Suprapubic skin (tissue), 4 donors: Measurements from ENCODE around the gene CADM4. TPM values are rescaled to one million over a fixed set of nuclear protein-coding genes. Genes with fewer than 3 reads are reported as not detected.
"Not testable (repeated sequence)": the region's sequence is repeated elsewhere in the genome, so short reads cannot be mapped to it uniquely, and the experiment has no call there.

ENCODE experiments used
- DNase-seq, 2 donors: peaks; one replicate each; pipeline ENCODE4 v3.0.0-alpha.2; 2019; ENCODE audit warnings: low spot score in 2 of 2
- H3K27ac ChIP-seq: fragments of 200-600 bp; sonication (generic); one replicate; pipeline ENCODE4 v1.5.1; 2019
- H3K27me3 ChIP-seq: fragments of 200-600 bp; sonication (generic); one replicate; pipeline ENCODE4 v1.5.1; 2019
- H3K36me3 ChIP-seq: fragments of 200-600 bp; sonication (generic); one replicate; pipeline ENCODE4 v1.5.1; 2019
- H3K4me1 ChIP-seq: fragments of 200-600 bp; sonication (generic); one replicate; pipeline ENCODE4 v1.5.1; 2019
- H3K4me3 ChIP-seq: fragments of 200-600 bp; sonication (generic); one replicate; pipeline ENCODE4 v1.5.1; 2019; ENCODE audit warnings: mild to moderate bottlenecking
- H3K9me3 ChIP-seq: fragments of 200-600 bp; sonication (generic); one replicate; pipeline ENCODE4 v1.5.1; 2019
- CTCF ChIP-seq, 2 donors: fragments of 200-600 bp in 1 of 2; fragments of 450-650 bp in 1 of 2; sonication (generic) in 1 of 2; IDR thresholded peaks; one replicate each; pipeline ENCODE4 v1.5.1; 2016 to 2019; ENCODE audit warnings: antibody characterized with exemption in 2 of 2, mild to moderate bottlenecking in 1 of 2, moderate library complexity in 1 of 2
- EP300 ChIP-seq: sonication (generic); formaldehyde crosslinking; IDR thresholded peaks from one replicate; pipeline ENCODE4 v1.6.1; 2017; ENCODE audit warnings: antibody characterized with exemption
- POLR2A ChIP-seq, 2 donors: fragments of 450-650 bp; IDR thresholded peaks; one replicate each; pipeline ENCODE4 v1.6.1; 2017; ENCODE audit warnings: antibody characterized with exemption in 2 of 2, mild to moderate bottlenecking in 2 of 2, moderate library complexity in 2 of 2
- POLR2AphosphoS5 ChIP-seq, 3 donors: sonication (generic); formaldehyde crosslinking; IDR thresholded peaks; one replicate each; pipeline ENCODE4 v1.6.1; 2017; ENCODE audit warnings: antibody characterized with exemption in 3 of 3
- WGBS: methylation state at CpG from one replicate; pipeline ENCODE4 v1.1.5; 2018; 5-methylcytosine and 5-hydroxymethylcytosine counted together
- total RNA-seq, 4 donors: library from RNA; depleted of rRNA; stranded (reverse); fragments of >200 nt; gene quantifications; one replicate each; pipeline ENCODE4 v1.1.0, GENCODE V29; 2016

Gene CADM4
- total RNA-seq, 4 donors from 2014 or later, result 14.1 to 23.8 (median 15.7) TPM

GRCh38 chr19:43589678-43590077, 50.0 kb downstream of the CADM4 start:
- H3K36me3 ChIP-seq, result peaks cover 33% of the 10 kb centered on the region
- no peaks in the 10 kb centered on the region for H3K9me3 ChIP-seq
- DNase-seq, result no peak
- peaks cover 21% of the 10 kb centered on the region for H3K4me1 ChIP-seq
- 85% methylated on average over 6 of the region's 6 CpGs for WGBS
- TF ChIP-seq EP300, result no peak
- TF ChIP-seq POLR2AphosphoS5 (IDR thresholded peaks at IDR 0.05), result no peak
- no peak for TF ChIP-seq POLR2A (IDR thresholded peaks at IDR 0.05)
- TF ChIP-seq CTCF (IDR thresholded peaks at IDR 0.05), result no peak
- no peak overlapping the region for H3K27ac ChIP-seq
- H3K27me3 ChIP-seq, result no peaks in the 10 kb centered on the region
- no peak overlapping the region for H3K4me3 ChIP-seq

GRCh38 chr19:43589277-43589676, 50.4 kb downstream of the CADM4 start:
- Histone ChIP-seq H3K27me3 (no peaks in the 10 kb centered on the region), H3K27ac (no peak overlapping the region), H3K4me3 (no peak overlapping the region), H3K9me3 (no peaks in the 10 kb centered on the region), H3K4me1 (peaks cover 17% of the 10 kb centered on the region), H3K36me3 (peaks cover 33% of the 10 kb centered on the region)
- TF ChIP-seq POLR2A (IDR thresholded peaks at IDR 0.05) (no peak), EP300 (no peak), POLR2AphosphoS5 (IDR thresholded peaks at IDR 0.05) (no peak), CTCF (IDR thresholded peaks at IDR 0.05) (no peak)
- WGBS, result 76% methylated on average over 5 of the region's 5 CpGs
- DNase-seq, result no peak

GRCh38 chr19:43587029-43587428, 52.6 kb downstream of the CADM4 start:
- H3K27me3 ChIP-seq, H3K4me1 ChIP-seq, DNase-seq, H3K4me3 ChIP-seq, H3K27ac ChIP-seq, H3K9me3 ChIP-seq: not testable (repeated sequence)
- 95% methylated on average over 3 of the region's 3 CpGs for WGBS
- H3K36me3 ChIP-seq, result peaks cover 18% of the 10 kb centered on the region

GRCh38 chr19:43586346-43586745, 53.3 kb downstream of the CADM4 start:
- Histone ChIP-seq H3K4me1 (peaks cover 12% of the 10 kb centered on the region), H3K4me3 (no peak overlapping the region), H3K36me3 (peaks cover 11% of the 10 kb centered on the region), H3K9me3 (no peaks in the 10 kb centered on the region), H3K27ac (no peak overlapping the region), H3K27me3 (no peaks in the 10 kb centered on the region)
- TF ChIP-seq POLR2A (IDR thresholded peaks at IDR 0.05) (no peak), POLR2AphosphoS5 (IDR thresholded peaks at IDR 0.05) (no peak), EP300 (no peak), CTCF (IDR thresholded peaks at IDR 0.05) (no peak)
- 76% methylated on average over 2 of the region's 2 CpGs for WGBS
- DNase-seq, result no peak

GRCh38 chr19:43584484-43584883, 55.2 kb downstream of the CADM4 start:
- no peak for DNase-seq
- Histone ChIP-seq H3K4me1 (peaks cover 20% of the 10 kb centered on the region), H3K9me3 (no peaks in the 10 kb centered on the region), H3K36me3 (no peaks in the 10 kb centered on the region), H3K4me3 (no peak overlapping the region), H3K27ac (no peak overlapping the region), H3K27me3 (no peaks in the 10 kb centered on the region)
- 100% methylated on average over 1 of the region's 1 CpG for WGBS
- TF ChIP-seq POLR2AphosphoS5 (IDR thresholded peaks at IDR 0.05) (no peak), CTCF (IDR thresholded peaks at IDR 0.05) (no peak), POLR2A (IDR thresholded peaks at IDR 0.05) (no peak), EP300 (no peak)

- H3K9me3 ChIP-seq, result no peaks in the 10 kb centered on the region
- DNase-seq, result no peak
- 91% methylated on average over 2 of the region's 2 CpGs for WGBS
- H3K27ac ChIP-seq, result no peak overlapping the region
- H3K27me3 ChIP-seq, result no peaks in the 10 kb centered on the region
- no peak for TF ChIP-seq CTCF (IDR thresholded peaks at IDR 0.05)
- TF ChIP-seq POLR2AphosphoS5 (IDR thresholded peaks at IDR 0.05), result no peak
- TF ChIP-seq POLR2A (IDR thresholded peaks at IDR 0.05), result no peak
- no peak for TF ChIP-seq EP300
- H3K4me3 ChIP-seq, result no peak overlapping the region
- peaks cover 20% of the 10 kb centered on the region for H3K4me1 ChIP-seq
- no peaks in the 10 kb centered on the region for H3K36me3 ChIP-seq
Measured at GRCh38 chr19:43582495-43582894, 57.2 kb downstream of the CADM4 start.
